Activated T-cell treated with anti-CD3 and anti-CD28 coated beads, Interleukin-2, amount 50 U/mL, for 24 hours (primary cell): Measurements from ENCODE around the gene TMEM250.
A peak's percentile ranks its signal among the peaks of the same experiment; 100 is the strongest.

Source experiments
- DNase-seq: peaks from one replicate; pipeline ENCODE4 v3.0.0-alpha.2; 2020
- H3K27ac Mint-ChIP-seq: 2 replicates; pipeline ENCODE4 v1.8.0; 2020; ENCODE audit warnings: mild to moderate bottlenecking, mixed read lengths
- H3K27me3 Mint-ChIP-seq: 2 replicates; pipeline ENCODE4 v1.8.0; 2020; ENCODE audit warnings: mixed read lengths
- H3K36me3 Mint-ChIP-seq: 2 replicates; pipeline ENCODE4 v1.8.0; 2020; ENCODE audit warnings: low read depth, mixed read lengths
- H3K4me1 Mint-ChIP-seq: 2 replicates; pipeline ENCODE4 v1.8.0; 2020; ENCODE audit warnings: low read depth, mixed read lengths
- H3K4me3 Mint-ChIP-seq: 2 replicates; pipeline ENCODE4 v1.8.0; 2020; ENCODE audit warnings: mild to moderate bottlenecking, moderate library complexity, mixed read lengths
- H3K9me3 Mint-ChIP-seq: 2 replicates; pipeline ENCODE4 v1.8.0; 2020; ENCODE audit warnings: mixed read lengths

TMEM250 gene

GRCh38 chr9:136114610-136115009, 4.1 kb downstream of the TMEM250 start:
- DNase-seq, result no peak
- Mint-ChIP-seq H3K27ac (peak overlapping the region; percentile 96), H3K9me3 (no peaks in the 10 kb centered on the region), H3K36me3 (peaks cover 35% of the 10 kb centered on the region), H3K27me3 (no peaks in the 10 kb centered on the region), H3K4me3 (no peak overlapping the region), H3K4me1 (peaks cover 64% of the 10 kb centered on the region)

GRCh38 chr9:136112541-136112940, 6.1 kb downstream of the TMEM250 start:
- H3K4me1 Mint-ChIP-seq, result peaks cover 78% of the 10 kb centered on the region
- H3K9me3 Mint-ChIP-seq, result no peaks in the 10 kb centered on the region
- peaks cover 33% of the 10 kb centered on the region for H3K36me3 Mint-ChIP-seq
- DNase-seq, result no peak
- peak overlapping the region; percentile 96 for H3K27ac Mint-ChIP-seq
- H3K27me3 Mint-ChIP-seq, result no peaks in the 10 kb centered on the region
- H3K4me3 Mint-ChIP-seq, result no peak overlapping the region

- peak overlapping the region; percentile 82 for H3K4me3 Mint-ChIP-seq
- H3K9me3 Mint-ChIP-seq, result no peaks in the 10 kb centered on the region
Measured at GRCh38 chr9:136111910-136112309, 6.8 kb downstream of the TMEM250 start.

GRCh38 chr9:136111190-136111589, 7.5 kb downstream of the TMEM250 start:
- Mint-ChIP-seq H3K4me3 (peak overlapping the region; percentile 82), H3K27me3 (no peaks in the 10 kb centered on the region), H3K27ac (peak overlapping the region; percentile 96), H3K4me1 (peaks cover 83% of the 10 kb centered on the region), H3K36me3 (peaks cover 29% of the 10 kb centered on the region), H3K9me3 (no peaks in the 10 kb centered on the region)
- no peak for DNase-seq

More at GRCh38 chr9:136111910-136112309, 6.8 kb downstream of the TMEM250 start:
- Mint-ChIP-seq H3K4me1 (peaks cover 80% of the 10 kb centered on the region), H3K36me3 (peaks cover 33% of the 10 kb centered on the region), H3K27ac (peak overlapping the region; percentile 96), H3K27me3 (no peaks in the 10 kb centered on the region)
- no peak for DNase-seq

- Mint-ChIP-seq H3K27me3 (no peaks in the 10 kb centered on the region), H3K27ac (peak overlapping the region; percentile 90), H3K4me3 (peak overlapping the region; percentile 82), H3K36me3 (peaks cover 23% of the 10 kb centered on the region), H3K4me1 (peaks cover 87% of the 10 kb centered on the region), H3K9me3 (no peaks in the 10 kb centered on the region)
- DNase-seq, result peak; percentile 63
Measured at GRCh38 chr9:136110082-136111061, 8.3 kb downstream of the TMEM250 start.

- Mint-ChIP-seq H3K27ac (peak overlapping the region; percentile 90), H3K9me3 (no peaks in the 10 kb centered on the region), H3K4me1 (peaks cover 78% of the 10 kb centered on the region), H3K4me3 (peak overlapping the region; percentile 82), H3K27me3 (no peaks in the 10 kb centered on the region), H3K36me3 (peaks cover 15% of the 10 kb centered on the region)
- DNase-seq, result peak; percentile 95
Measured at GRCh38 chr9:136109351-136110081, 9.2 kb downstream of the TMEM250 start.

DNA sequence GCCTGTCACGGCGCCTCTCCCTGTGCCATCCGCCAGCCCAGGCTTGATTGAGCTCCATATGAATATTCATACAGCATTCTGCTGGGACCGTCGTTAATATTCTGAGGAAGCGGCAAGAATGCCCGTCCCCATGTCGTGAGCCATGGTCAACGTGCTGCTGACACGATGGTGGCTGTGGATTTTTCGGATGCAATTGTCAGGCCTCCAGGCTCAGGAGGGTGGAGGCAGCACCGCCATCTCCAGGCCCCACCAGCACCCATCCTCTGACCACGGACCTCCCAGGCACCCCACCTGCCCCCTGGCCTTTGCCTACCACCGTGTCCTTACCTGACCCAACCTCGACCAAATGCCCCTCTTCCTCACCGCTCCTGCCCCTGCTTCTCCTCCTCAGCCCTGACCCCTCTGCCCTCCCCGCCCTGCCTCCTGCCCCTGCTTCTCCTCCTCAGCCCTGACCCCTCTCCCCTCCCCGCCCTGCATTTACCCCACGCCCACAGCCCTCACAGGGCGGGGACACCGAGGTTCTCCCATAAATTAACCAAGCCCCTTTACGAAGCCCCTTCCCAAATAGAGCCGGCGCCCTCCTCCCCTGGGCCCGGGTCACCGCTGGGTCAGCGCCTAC, 9.9 kb downstream of the TMEM250 start:
- peaks cover 71% of the 10 kb centered on the region for H3K4me1 Mint-ChIP-seq
- peak overlapping the region; percentile 75 for H3K4me3 Mint-ChIP-seq
- DNase-seq, result no peak
- H3K9me3 Mint-ChIP-seq, result no peaks in the 10 kb centered on the region
- H3K27ac Mint-ChIP-seq, result peak overlapping the region; percentile 88
- peaks cover 9% of the 10 kb centered on the region for H3K36me3 Mint-ChIP-seq
- H3K27me3 Mint-ChIP-seq, result no peaks in the 10 kb centered on the region

DNA sequence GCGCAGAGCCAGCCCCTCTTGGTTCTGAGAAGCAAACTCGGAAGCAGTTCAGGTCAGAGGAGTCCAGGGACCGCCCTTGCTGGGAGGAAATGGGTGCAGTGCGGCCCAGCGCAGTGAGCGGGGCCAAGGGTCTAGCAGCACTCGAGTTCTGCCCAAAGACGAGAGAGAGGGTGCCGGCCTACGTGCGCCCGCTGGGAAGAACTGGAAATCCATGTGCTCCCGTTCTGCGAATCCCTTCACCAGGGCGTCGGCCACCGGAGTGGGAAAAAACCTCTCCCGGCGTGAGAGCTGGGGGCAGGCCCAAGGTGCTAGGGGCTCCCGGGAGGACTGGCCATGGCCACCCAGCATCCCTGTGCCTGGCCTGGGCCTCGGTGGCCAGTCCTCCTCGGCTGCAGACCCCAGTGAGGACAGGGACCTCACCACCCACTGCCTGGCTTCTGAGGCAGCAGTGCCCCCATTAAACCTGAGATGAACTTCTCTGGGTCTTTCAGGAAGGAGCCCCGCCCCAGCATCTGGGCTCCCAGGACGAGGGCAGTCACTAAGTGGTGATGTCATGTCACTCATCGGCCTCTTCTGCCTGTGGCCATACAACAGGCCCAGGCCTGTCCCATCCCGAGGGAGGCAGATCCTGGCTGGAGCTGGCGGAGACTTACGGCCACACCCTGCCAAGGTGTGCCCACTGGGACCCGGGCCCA, 10.6 kb downstream of the TMEM250 start:
- Mint-ChIP-seq H3K36me3 (peaks cover 4% of the 10 kb centered on the region), H3K9me3 (no peaks in the 10 kb centered on the region), H3K27me3 (no peaks in the 10 kb centered on the region), H3K4me3 (peak overlapping the region; percentile 75), H3K27ac (peak overlapping the region; percentile 88), H3K4me1 (peaks cover 64% of the 10 kb centered on the region)
- DNase-seq, result no peak

DNA sequence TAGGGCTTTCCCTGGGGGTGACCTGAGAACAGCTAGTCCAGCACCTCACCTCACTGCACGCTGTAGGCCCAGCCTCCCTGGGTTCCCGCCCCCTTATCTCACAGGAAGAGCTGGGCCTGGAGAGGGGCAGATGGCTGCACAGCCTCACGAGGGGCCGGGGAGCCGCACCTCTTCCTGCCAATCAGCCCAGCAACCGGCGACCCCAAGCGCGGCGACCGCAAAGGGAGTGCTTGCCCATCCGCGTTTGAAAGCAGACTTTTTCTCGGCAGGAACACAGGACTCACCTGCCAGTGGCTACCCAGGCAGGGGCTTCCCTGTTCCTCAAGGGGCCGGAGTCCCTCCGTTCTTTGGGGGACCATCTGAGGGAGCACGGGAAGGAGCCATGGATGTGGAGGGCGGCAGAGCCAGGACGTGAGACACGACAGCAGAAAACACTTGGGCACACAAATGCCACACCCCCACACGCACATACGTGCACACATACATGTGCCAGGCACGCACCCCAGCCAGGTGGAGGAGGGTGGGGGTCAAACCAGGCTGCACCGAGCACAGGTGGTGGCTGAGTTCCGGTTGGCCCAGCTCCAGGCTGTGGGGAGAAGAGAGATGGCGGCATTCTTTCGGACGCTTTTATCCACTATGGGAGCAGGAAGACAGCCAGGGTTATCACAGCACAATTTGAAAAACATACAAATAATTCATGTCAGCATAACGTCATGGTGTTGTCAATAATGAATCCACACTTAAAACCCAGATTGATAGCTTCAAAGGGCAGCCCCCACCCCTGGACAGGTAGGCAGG, 11.3 kb downstream of the TMEM250 start:
- peak overlapping the region; percentile 84 for H3K27ac Mint-ChIP-seq
- no peaks in the 10 kb centered on the region for H3K27me3 Mint-ChIP-seq
- H3K9me3 Mint-ChIP-seq, result no peaks in the 10 kb centered on the region
- H3K4me3 Mint-ChIP-seq, result peak overlapping the region; percentile 53
- H3K36me3 Mint-ChIP-seq, result peaks cover 4% of the 10 kb centered on the region
- peak; percentile 61 for DNase-seq
- H3K4me1 Mint-ChIP-seq, result peaks cover 57% of the 10 kb centered on the region

DNA sequence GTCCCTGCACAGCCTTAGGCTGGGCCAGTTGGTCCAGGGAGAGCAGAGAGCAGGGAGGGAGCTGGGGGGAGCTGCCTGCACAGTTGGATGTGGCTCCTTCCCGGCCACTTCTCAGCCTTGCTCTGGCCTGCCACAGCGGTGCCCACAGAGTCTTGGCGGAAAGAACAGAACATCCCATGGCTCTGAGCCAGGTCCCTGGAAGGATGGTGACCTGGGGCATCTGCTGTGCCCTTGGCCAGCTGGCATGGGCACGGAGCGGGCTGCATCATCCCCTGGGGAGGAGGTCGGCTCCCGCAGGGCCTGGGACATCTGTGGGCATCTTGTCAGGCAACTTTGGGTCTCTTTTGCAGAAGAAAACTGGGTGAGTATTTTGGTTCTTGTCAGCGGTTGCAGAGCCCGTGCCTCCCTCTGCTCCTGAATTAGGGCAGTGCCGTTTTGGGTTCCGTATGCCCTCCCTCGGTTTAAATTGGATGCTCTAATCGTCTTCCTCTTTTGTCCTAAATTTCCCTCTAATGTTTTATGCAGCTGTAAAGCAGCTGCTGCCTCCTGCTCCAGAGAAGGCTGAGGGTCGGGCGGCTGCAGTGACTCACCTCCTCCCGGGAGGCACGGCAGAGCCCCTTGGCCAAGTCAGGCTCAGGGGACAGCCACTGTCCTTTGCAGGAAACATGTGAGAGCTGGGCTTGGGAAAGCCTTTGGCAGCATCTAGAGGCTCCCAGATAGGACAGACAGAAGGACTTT, 13.1 kb downstream of the TMEM250 start:
- Mint-ChIP-seq H3K27ac (peak overlapping the region; percentile 52), H3K27me3 (no peaks in the 10 kb centered on the region), H3K9me3 (no peaks in the 10 kb centered on the region), H3K4me1 (peaks cover 40% of the 10 kb centered on the region), H3K36me3 (no peaks in the 10 kb centered on the region), H3K4me3 (no peak overlapping the region)
- no peak for DNase-seq

- Mint-ChIP-seq H3K9me3 (no peaks in the 10 kb centered on the region), H3K27me3 (no peaks in the 10 kb centered on the region), H3K27ac (no peak overlapping the region), H3K4me1 (peaks cover 34% of the 10 kb centered on the region), H3K36me3 (no peaks in the 10 kb centered on the region), H3K4me3 (no peak overlapping the region)
- DNase-seq, result no peak
Measured at GRCh38 chr9:136104916-136105315, 13.8 kb downstream of the TMEM250 start.

- no peaks in the 10 kb centered on the region for H3K36me3 Mint-ChIP-seq
- no peak overlapping the region for H3K27ac Mint-ChIP-seq
- H3K4me1 Mint-ChIP-seq, result peaks cover 32% of the 10 kb centered on the region
- no peak overlapping the region for H3K4me3 Mint-ChIP-seq
- no peak for DNase-seq
- no peaks in the 10 kb centered on the region for H3K27me3 Mint-ChIP-seq
- H3K9me3 Mint-ChIP-seq, result no peaks in the 10 kb centered on the region
Measured at GRCh38 chr9:136104488-136104800, 14.2 kb downstream of the TMEM250 start.
